K562 (cell line): ENCODE data around the gene SCFD2. TPM values are rescaled to one million over a fixed set of nuclear protein-coding genes. Genes with fewer than 3 reads are reported as not detected.

Experiments used
- ATAC-seq: fragments of 200-7000 bp; cut with Tn5 transposase; 3 replicates; pipeline ENCODE4 v1.9.1; 2020; ENCODE audit warnings: moderate library complexity
- BruUV-seq: library from RNA; stranded (reverse); fragments of 400-500 nt; replicated peaks from 2 replicates; lab custom pipeline; 2021; lab: Mats Ljungman, UMichigan
- CTCF ChIA-PET: fragments of 300-600 bp; formaldehyde crosslinking; extraction: SDS; loops from one replicate; lab custom pipeline; 2021; ENCODE audit warnings: low intra/inter-chr PET ratio; lab: Yijun Ruan, JAX
- POLR2A ChIA-PET: fragments of 300-600, 350-650 bp; sonication (Branson Sonifier 250); formaldehyde crosslinking; extraction: SDS; loops from one replicate; lab custom pipeline; 2021; ENCODE audit warnings: antibody characterized with exemption, inconsistent platforms; lab: Yijun Ruan, JAX
- DNase-seq, 4 experiments: peaks; one replicate each; pipeline versions ENCODE4 v3.0.0 to v3.0.0-alpha.2; 2011 to 2018; ENCODE audit warnings: low spot score in 3 of 4, mixed read lengths in 3 of 4; ENCODE audit errors: extremely low read depth in 1 of 4
- FAIRE-seq: peaks from 2 replicates; lab custom pipeline; 2011; peaks lifted over from hg19 to GRCh38; lab: Jason Lieb, UNC
- H2AFZ ChIP-seq: 2 replicates; pipeline ENCODE4 v1.6.0; 2011; ENCODE audit warnings: low read depth, low read length, control low read depth, inconsistent platforms
- H3K27ac ChIP-seq: fragments of 200-600 bp; 3 replicates; pipeline ENCODE4 v1.8.0; 2011; ENCODE audit warnings: low read depth, mild to moderate bottlenecking, control low read depth, inconsistent platforms, low read length, moderate library complexity, mixed read lengths; ENCODE audit errors: extremely low read depth
- H3K27me3 ChIP-seq, 2 experiments: fragments of 300-600 bp in 1 of 2; 2 replicates in 1 of 2; 3 replicates in 1 of 2; pipeline versions ENCODE4 v1.6.0 to v1.8.0; 2011; ENCODE audit warnings: inconsistent platforms in 2 of 2, low read length in 2 of 2, mild to moderate bottlenecking in 1 of 2, mixed read lengths in 1 of 2, moderate library complexity in 1 of 2; ENCODE audit not compliant: control insufficient read depth in 2 of 2, insufficient read depth in 2 of 2
- H3K36me3 ChIP-seq: fragments of 300-600 bp; 3 replicates; pipeline ENCODE4 v1.8.0; 2011; ENCODE audit warnings: mild to moderate bottlenecking, low read length, inconsistent platforms; ENCODE audit not compliant: control insufficient read depth, insufficient read depth
- H3K4me1 ChIP-seq, 2 experiments: fragments of 200-600 bp in 1 of 2; replicated peaks in 1 of 2; 2 replicates in 1 of 2; 3 replicates in 1 of 2; pipeline versions ENCODE4 v1.5.1 to v1.8.0; 2011; ENCODE audit warnings: inconsistent platforms in 2 of 2, low read length in 2 of 2, mild to moderate bottlenecking in 1 of 2, mixed read lengths in 1 of 2, moderate library complexity in 1 of 2; ENCODE audit not compliant: control insufficient read depth in 2 of 2, insufficient read depth in 2 of 2
- H3K4me2 ChIP-seq: 2 replicates; pipeline ENCODE4 v1.6.1; 2011; ENCODE audit warnings: low read length, control low read depth, inconsistent platforms, mixed read lengths; ENCODE audit not compliant: insufficient read depth
- H3K4me3 ChIP-seq: fragments of 200-600 bp; sonication (generic), shearing (Covaris generic); 2 replicates; pipeline ENCODE4 v1.5.1; 2016; ENCODE audit warnings: control low read depth, inconsistent platforms
- H3K79me2 ChIP-seq: fragments of 200-600 bp; 3 replicates; pipeline ENCODE4 v1.8.0; 2011; ENCODE audit warnings: low read length, inconsistent platforms; ENCODE audit not compliant: control insufficient read depth, insufficient read depth
- H3K9ac ChIP-seq, 2 experiments: 2 replicates each; pipeline versions ENCODE4 v1.6.0 to v1.6.1; 2011; ENCODE audit warnings: low read depth in 2 of 2, low read length in 2 of 2, control low read depth in 1 of 2, inconsistent platforms in 1 of 2, mild to moderate bottlenecking in 1 of 2, mixed read lengths in 1 of 2; ENCODE audit not compliant: insufficient read depth in 1 of 2
- H3K9me1 ChIP-seq: one replicate; pipeline ENCODE4 v1.6.0; 2011; ENCODE audit warnings: inconsistent platforms, mild to moderate bottlenecking, low read length, moderate library complexity; ENCODE audit not compliant: control insufficient read depth, insufficient read depth
- H3K9me3 ChIP-seq: replicated peaks from 2 replicates; pipeline ENCODE4 v1.5.1; 2011; ENCODE audit warnings: low read depth, low read length, inconsistent platforms; ENCODE audit not compliant: control insufficient read depth, insufficient read depth
- H4K20me1 ChIP-seq: replicated peaks from 2 replicates; pipeline ENCODE4 v1.6.1; 2011; ENCODE audit warnings: low read length, inconsistent platforms, mixed read lengths; ENCODE audit not compliant: control insufficient read depth, insufficient read depth
- ARID2 ChIP-seq: fragments of 450-650 bp; IDR thresholded peaks from 2 replicates; pipeline ENCODE4 v1.6.1; 2017; ENCODE audit warnings: antibody characterized with exemption, mild to moderate bottlenecking
- BHLHE40 ChIP-seq: IDR thresholded peaks from 2 replicates; pipeline ENCODE4 v1.6.1; 2011; ENCODE audit warnings: low read length, improper control_type of control experiment
- CREM ChIP-seq: IDR thresholded peaks from 2 replicates; pipeline ENCODE4 v1.6.1; 2014; ENCODE audit warnings: antibody characterized with exemption, low read depth
- FOSL1 ChIP-seq: fragments of 200-800 bp; sonication (Bioruptor generic); conservative IDR thresholded peaks from 2 replicates; pipeline ENCODE4 v1.6.1; 2016; ENCODE audit warnings: missing genetic modification characterization, missing compliant biosample characterization
- FOXP1 ChIP-seq: sonication (generic); formaldehyde crosslinking; IDR thresholded peaks from 2 replicates; pipeline ENCODE4 v1.8.0; 2022; ENCODE audit warnings: mild to moderate bottlenecking, missing genetic modification reagents
- MLLT1 ChIP-seq, 2 experiments: fragments of 450-650 bp; IDR thresholded peaks; 2 replicates each; pipeline ENCODE4 v1.6.1; 2016
- NCOR1 ChIP-seq: fragments of 450-650 bp; IDR thresholded peaks from 2 replicates; pipeline ENCODE4 v1.6.1; 2016; ENCODE audit warnings: mild to moderate bottlenecking, moderate library complexity
- NFE2 ChIP-seq: IDR thresholded peaks from 2 replicates; pipeline ENCODE4 v1.6.1; 2014; ENCODE audit warnings: antibody characterized with exemption, low read depth
- NR2F6 ChIP-seq: fragments of 450-650 bp; formaldehyde crosslinking; IDR thresholded peaks from 2 replicates; pipeline ENCODE4 v1.4.0; 2020; ENCODE audit warnings: mild to moderate bottlenecking
- PBX2 ChIP-seq, 2 experiments: IDR thresholded peaks in 1 of 2; conservative IDR thresholded peaks in 1 of 2; 2 replicates each; pipeline ENCODE4 v1.6.1; 2016; ENCODE audit warnings: low read depth in 2 of 2, mild to moderate bottlenecking in 1 of 2, missing compliant biosample characterization in 1 of 2, missing genetic modification characterization in 1 of 2, moderate library complexity in 1 of 2
- PKNOX1 ChIP-seq: fragments of 450-650 bp; IDR thresholded peaks from 2 replicates; pipeline ENCODE4 v1.6.1; 2016
- STAG1 ChIP-seq: sonication (generic); formaldehyde crosslinking; IDR thresholded peaks from 2 replicates; pipeline ENCODE4 v1.5.0; 2020; ENCODE audit warnings: missing genetic modification reagents, borderline replicate concordance
- XRCC5 ChIP-seq: fragments of 200-400 bp; formaldehyde crosslinking; IDR thresholded peaks from 2 replicates; pipeline ENCODE4 v1.6.1; 2017; ENCODE audit warnings: low read depth, mild to moderate bottlenecking, low read length
- ZBTB12 ChIP-seq: fragments of 250-450 bp; sonication (Bioruptor Pico); IDR thresholded peaks from 2 replicates; pipeline ENCODE4 v1.4.0; 2020
- ZBTB8A ChIP-seq: fragments of 450-650 bp; IDR thresholded peaks from 2 replicates; pipeline ENCODE4 v1.6.1; 2018; ENCODE audit warnings: mild to moderate bottlenecking, moderate library complexity; ENCODE audit not compliant: partially characterized antibody
- ZBTB9 ChIP-seq: fragments of 450-650 bp; formaldehyde crosslinking; IDR thresholded peaks from 2 replicates; pipeline ENCODE4 v1.4.0; 2020; ENCODE audit warnings: mild to moderate bottlenecking, moderate library complexity
- WGBS: fragments of 100-300 bp; shearing (Covaris generic); methylation state at CpG from one replicate; pipeline ENCODE4 v1.1.6; 2016; ENCODE audit warnings: low coverage, mixed read lengths; ENCODE audit not compliant: insufficient coverage; ENCODE audit errors: missing lambda C conversion rate; 5-methylcytosine and 5-hydroxymethylcytosine counted together
- in situ Hi-C: fragments of 300-500 bp; cut with MboI; formaldehyde crosslinking; loops from 4 replicates; pipeline ENCODE4 v1.15.0; 2018; ENCODE audit warnings: inconsistent platforms, mixed read lengths
- intact Hi-C: fragments of 100-400 bp; cut with micrococcal nuclease; formaldehyde crosslinking; loops from 2 replicates; pipeline ENCODE4 v1.14.2; 2022
- polyA plus RNA-seq, 8 experiments: library from polyadenylated mRNA; depleted of rRNA in 4 of 8; stranded (reverse) in 5 of 8; unstranded in 3 of 8; fragments of >200 nt; fragmentation: Nextera tagmentation in 2 of 8; fragmentation: Illumina TruSeq in 1 of 8; extraction: Ambion mirVana in 2 of 8; extraction: Trizol in 1 of 8; gene quantifications; 2 replicates each; pipeline versions ENCODE4 v1.2.1 to v1.2.3, GENCODE V29; 2011 to 2014; ENCODE audit warnings: inconsistent platforms in 1 of 8, missing spikeins in 1 of 8
- total RNA-seq, 7 experiments: library from RNA; depleted of rRNA in 6 of 7; stranded (reverse); fragments of >200 nt in 6 of 7; fragmentation: Illumina TruSeq in 2 of 7; extraction: Trizol in 2 of 7; gene quantifications; 2 replicates each; pipeline versions ENCODE4 v1.2.1 to v1.2.3, GENCODE V29; 2011 to 2021; ENCODE audit warnings: low replicate concordance in 1 of 7

Gene SCFD2
- total and polyA plus RNA-seq, 9 of the 15 experiments (the other 6 are each of a cell fraction or from before 2014, with no cell fraction given) = 5.7 to 30.3 (median 22.8) TPM

GRCh38 chr4:52865300-52865699 is 500.6 kb downstream of the SCFD2 start:
- WGBS = 71% methylated on average over 9 of the region's 9 CpGs
- no TSS peak for BruUV-seq
- no peaks in the 10 kb centered on the region for H3K79me2 ChIP-seq
- ChIA-PET POLR2A (interaction anchor here (0.7 to 1.3 kb wide), 3 partner anchors 16 to 272 kb away, joined by 3 to 5 read pairs (median 3); no protein-coding TSS in a partner anchor), CTCF (no interaction called here)
- H4K20me1 ChIP-seq = no peaks in the 10 kb centered on the region
- H3K9me1 ChIP-seq = no peaks in the 10 kb centered on the region
- H3K4me2 ChIP-seq = no peak overlapping the region
- no peaks in the 10 kb centered on the region for H3K9me3 ChIP-seq
- no peak overlapping the region for H3K4me3 ChIP-seq
- no peak overlapping the region for H3K27ac ChIP-seq
- no peaks in the 10 kb centered on the region; the same call in 2 of the 3 replicates for H3K36me3 ChIP-seq
- intact Hi-C loops = no loop called here
- no peak overlapping the region for H2AFZ ChIP-seq
- ATAC-seq (no peak), DNase-seq (no peak), FAIRE-seq (no peak)
- in situ Hi-C loops = no loop called here
- H3K4me1 ChIP-seq = peaks cover 6 to 23% of the 10 kb centered on the region in 2 experiments; a peak in 4 of 5 replicates
- no peak overlapping the region for H3K9ac ChIP-seq
- H3K27me3 ChIP-seq = peaks cover 2 to 6% of the 10 kb centered on the region in 2 experiments; a peak in 2 of 5 replicates
- TF ChIP-seq STAG1 (CRISPR knock-in tag) = no peak
- TF ChIP-seq MLLT1 (IDR thresholded peaks at IDR 0.05) = no peak
- no peak for TF ChIP-seq BHLHE40
- no peak for TF ChIP-seq NR2F6
- TF ChIP-seq ZBTB8A = no peak
- TF ChIP-seq XRCC5 = no peak
- TF ChIP-seq ZBTB12 (CRISPR knock-in tag) = no peak
- no peak for TF ChIP-seq ZBTB9 (CRISPR knock-in tag)
- no peak for TF ChIP-seq PKNOX1
- no peak for TF ChIP-seq FOSL1 (tag)
- TF ChIP-seq FOXP1 (CRISPR knock-in tag) = no peak
- TF ChIP-seq ARID2 = no peak
- TF ChIP-seq CREM = no peak
- TF ChIP-seq NFE2 = no peak
- no peak for TF ChIP-seq NCOR1
- no peak for TF ChIP-seq PBX2 (CRISPR knock-in tag; IDR thresholded peaks at IDR 0.05; ENCODE audit: low read depth)
- TF ChIP-seq PBX2 (tag; conservative IDR thresholded peaks at IDR 0.05; ENCODE audit: low read depth) = no peak
